ENCODE measurements around the gene SGMS2. TPM values are rescaled to one million over a fixed set of nuclear protein-coding genes. Genes with fewer than 3 reads are reported as not detected.

Gene SGMS2
- total RNA-seq, 3 donors from 2014 or later: 47.2 to 76.7 (median 56.3) TPM

DNA sequence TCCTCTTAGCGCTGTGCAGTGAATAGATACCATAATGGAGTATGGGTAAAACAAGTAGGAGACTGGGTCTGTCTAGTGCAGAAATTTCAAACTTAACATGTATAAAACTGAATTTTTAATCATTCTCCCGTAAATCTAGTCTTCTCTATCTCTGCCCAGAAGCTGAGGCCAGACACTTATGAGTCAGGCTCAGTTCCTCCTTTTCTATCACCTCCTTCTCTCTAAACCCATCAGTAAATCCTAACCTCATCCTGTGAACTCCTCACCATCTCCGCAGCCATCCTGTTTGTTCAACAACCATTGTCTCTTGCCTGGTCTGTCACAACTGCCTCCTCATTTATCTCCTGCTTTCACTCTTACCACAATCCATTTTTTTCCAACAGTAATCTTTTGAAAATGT is 19.8 kb upstream of the SGMS2 start:
- Histone ChIP-seq H3K9me3 (peaks cover 0 to 6% of the 10 kb centered on the region in 2 donors), H3K36me3 (no peaks in the 10 kb centered on the region), H3K4me1 (no peaks in the 10 kb centered on the region), H3K4me3 (no peak overlapping the region), H3K27ac (no peak overlapping the region), H3K27me3 (no peaks in the 10 kb centered on the region)
- no peak for DNase-seq (ENCODE audit: low spot score in 2 of 2)
- intact Hi-C loops (cut with DNase I; ENCODE audit: low total_unique reads): no loop called here
- TF ChIP-seq POLR2A (IDR thresholded peaks at IDR 0.05) (no peak), POLR2AphosphoS5 (IDR thresholded peaks at IDR 0.05) (no peak), CTCF (IDR thresholded peaks at IDR 0.05) (no peak)

GRCh38 chr4:107806196-107806595 is 18.5 kb upstream of the SGMS2 start:
- no peaks in the 10 kb centered on the region for H3K36me3 ChIP-seq
- TF ChIP-seq POLR2A (IDR thresholded peaks at IDR 0.05) (no peak), CTCF (IDR thresholded peaks at IDR 0.05) (no peak), POLR2AphosphoS5 (IDR thresholded peaks at IDR 0.05) (no peak)
- peaks cover 0 to 6% of the 10 kb centered on the region in 2 donors for H3K9me3 ChIP-seq
- no peak overlapping the region for H3K4me3 ChIP-seq
- DNase-seq (ENCODE audit: low spot score in 2 of 2): no peak
- H3K27me3 ChIP-seq: no peaks in the 10 kb centered on the region
- intact Hi-C loops (cut with DNase I; ENCODE audit: low total_unique reads): no loop called here
- no peak overlapping the region for H3K27ac ChIP-seq
- no peaks in the 10 kb centered on the region for H3K4me1 ChIP-seq

- H3K27me3 ChIP-seq: no peaks in the 10 kb centered on the region
- H3K4me1 ChIP-seq: no peaks in the 10 kb centered on the region
- no peaks in the 10 kb centered on the region for H3K9me3 ChIP-seq
- TF ChIP-seq POLR2A (IDR thresholded peaks at IDR 0.05): no peak
- no peak for TF ChIP-seq POLR2AphosphoS5 (IDR thresholded peaks at IDR 0.05)
- TF ChIP-seq CTCF (IDR thresholded peaks at IDR 0.05): no peak
- H3K27ac ChIP-seq: no peak overlapping the region
- no peak overlapping the region for H3K4me3 ChIP-seq
- no peaks in the 10 kb centered on the region for H3K36me3 ChIP-seq
- no peak for DNase-seq (ENCODE audit: low spot score in 2 of 2)
- intact Hi-C loops (cut with DNase I; ENCODE audit: low total_unique reads): no loop called here
Measured at GRCh38 chr4:107808572-107808971, 16.2 kb upstream of the SGMS2 start.

- no peak for DNase-seq (ENCODE audit: low spot score in 2 of 2)
- no peak overlapping the region for H3K27ac ChIP-seq
- no peaks in the 10 kb centered on the region for H3K9me3 ChIP-seq
- H3K36me3 ChIP-seq: no peaks in the 10 kb centered on the region
- TF ChIP-seq CTCF (IDR thresholded peaks at IDR 0.05): no peak
- TF ChIP-seq POLR2A (IDR thresholded peaks at IDR 0.05): no peak
- TF ChIP-seq POLR2AphosphoS5 (IDR thresholded peaks at IDR 0.05): no peak
- H3K4me1 ChIP-seq: no peaks in the 10 kb centered on the region
- intact Hi-C loops (cut with DNase I; ENCODE audit: low total_unique reads): no loop called here
- no peak overlapping the region for H3K4me3 ChIP-seq
- H3K27me3 ChIP-seq: no peaks in the 10 kb centered on the region
Measured at GRCh38 chr4:107809210-107809609, 15.5 kb upstream of the SGMS2 start.

DNA sequence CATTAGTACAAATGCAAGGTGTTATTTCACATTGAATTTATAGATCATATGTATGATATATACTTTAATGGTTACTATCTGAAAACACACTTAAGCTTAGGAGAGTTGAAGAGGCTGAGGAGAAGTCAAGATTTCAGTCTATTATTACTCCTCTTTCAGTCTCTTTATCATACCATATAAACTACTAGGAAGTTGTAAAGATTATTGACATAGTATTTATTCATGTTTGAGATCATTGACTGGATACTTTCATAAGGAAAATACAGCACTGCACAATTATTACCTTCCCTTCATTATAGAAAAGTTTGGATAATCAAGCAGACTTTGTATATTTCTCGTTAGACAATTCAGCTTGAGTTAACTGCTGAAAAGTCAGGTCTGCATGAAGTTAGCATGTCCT is 10.0 kb upstream of the SGMS2 start:
- no peak for DNase-seq (ENCODE audit: low spot score in 2 of 2)
- Histone ChIP-seq H3K4me1 (no peaks in the 10 kb centered on the region), H3K4me3 (no peak overlapping the region), H3K9me3 (no peaks in the 10 kb centered on the region), H3K36me3 (no peaks in the 10 kb centered on the region), H3K27ac (no peak overlapping the region), H3K27me3 (no peaks in the 10 kb centered on the region)
- intact Hi-C loops (cut with DNase I; ENCODE audit: low total_unique reads): no loop called here
- TF ChIP-seq CTCF (IDR thresholded peaks at IDR 0.05) (no peak), POLR2A (IDR thresholded peaks at IDR 0.05) (no peak), POLR2AphosphoS5 (IDR thresholded peaks at IDR 0.05) (no peak)

All from breast epithelium (tissue), 4 donors.